Measurements from ENCODE around the gene SRRM2.

Gene SRRM2

GRCh38 chr16:2704983-2705275 is 47.5 kb upstream of the SRRM2 start:
- no peak for DNase-seq (ENCODE audit: low spot score)
- peaks cover 25 to 65% of the 10 kb centered on the region in 2 donors for H3K36me3 ChIP-seq (replicated peaks in 1 of 2; ENCODE audit: control insufficient read depth in 2 of 2, insufficient read depth in 2 of 2, low read length in 2 of 2)

GRCh38 chr16:2705351-2705750 is 47.1 kb upstream of the SRRM2 start:
- no peaks in the 10 kb centered on the region for H3K4me1 ChIP-seq (ENCODE audit: control insufficient read depth in 2 of 2, insufficient read depth in 1 of 2, low read depth in 1 of 2, low read length in 2 of 2)
- no peak overlapping the region for H4K8ac ChIP-seq (ENCODE audit: low read depth, low read length)
- H3K23ac ChIP-seq (ENCODE audit: low read depth, low read length, poor library complexity): no peak overlapping the region
- no peaks in the 10 kb centered on the region for H3K27me3 ChIP-seq (ENCODE audit: control insufficient read depth in 3 of 3, insufficient read depth in 3 of 3, low read depth in 1 of 3, low read length in 3 of 3)
- no peak overlapping the region for H3K14ac ChIP-seq (ENCODE audit: low read length)
- H2AK5ac ChIP-seq (ENCODE audit: low read depth, low read length): no peak overlapping the region
- H2BK120ac ChIP-seq (ENCODE audit: low read depth, low read length): no peak overlapping the region
- H2BK15ac ChIP-seq (ENCODE audit: low read length): no peak overlapping the region
- WGBS, 2 donors (ENCODE audit: extremely low coverage in 2 of 2, insufficient read length in 2 of 2, insufficient replicate concordance in 1 of 2): no CpG with 5 or more reads among the region's 10 CpGs
- no peak overlapping the region for H3K4me2 ChIP-seq (ENCODE audit: insufficient read depth, low read length, poor library complexity, severe bottlenecking)
- H3K79me1 ChIP-seq (ENCODE audit: low read depth, low read length): peaks cover 12% of the 10 kb centered on the region
- no peaks in the 10 kb centered on the region for H3K9me3 ChIP-seq (replicated peaks in 1 of 2; ENCODE audit: control insufficient read depth in 2 of 2, insufficient read depth in 1 of 2, low read depth in 1 of 2, low read length in 2 of 2)
- H2AFZ ChIP-seq (ENCODE audit: low read length): no peak overlapping the region
- DNase-seq (ENCODE audit: low spot score): no peak
- no peak overlapping the region for H3K9ac ChIP-seq (ENCODE audit: low read depth, low read length, poor library complexity)
- no peak overlapping the region for H2BK12ac ChIP-seq (ENCODE audit: low read length)
- H2BK5ac ChIP-seq (ENCODE audit: low read length): no peak overlapping the region
- H3K18ac ChIP-seq (ENCODE audit: low read length): no peak overlapping the region
- no peak overlapping the region for H3K4me3 ChIP-seq (ENCODE audit: low read length in 2 of 2)
- no peak overlapping the region for H3K4ac ChIP-seq (ENCODE audit: low read length)
- no peak overlapping the region for H4K91ac ChIP-seq (ENCODE audit: low read depth, low read length, poor library complexity)
- no peak overlapping the region for H3K27ac ChIP-seq (replicated peaks; ENCODE audit: low read length)
- H3K36me3 ChIP-seq (replicated peaks in 1 of 2; ENCODE audit: control insufficient read depth in 2 of 2, insufficient read depth in 2 of 2, low read length in 2 of 2): peaks cover 21 to 61% of the 10 kb centered on the region in 2 donors

More at GRCh38 chr16:2704983-2705275, 47.5 kb upstream of the SRRM2 start:
- no peak overlapping the region for H4K8ac ChIP-seq (ENCODE audit: low read depth, low read length)
- no peak overlapping the region for H3K4ac ChIP-seq (ENCODE audit: low read length)
- H4K91ac ChIP-seq (ENCODE audit: low read depth, low read length, poor library complexity): no peak overlapping the region
- H3K27me3 ChIP-seq (ENCODE audit: control insufficient read depth in 3 of 3, insufficient read depth in 3 of 3, low read depth in 1 of 3, low read length in 3 of 3): no peaks in the 10 kb centered on the region
- no CpG with 5 or more reads among the region's 14 CpGs for WGBS, 2 donors (ENCODE audit: extremely low coverage in 2 of 2, insufficient read length in 2 of 2, insufficient replicate concordance in 1 of 2)
- H2BK5ac ChIP-seq (ENCODE audit: low read length): no peak overlapping the region
- no peak overlapping the region for H2BK12ac ChIP-seq (ENCODE audit: low read length)
- H3K4me1 ChIP-seq (ENCODE audit: control insufficient read depth in 2 of 2, insufficient read depth in 1 of 2, low read depth in 1 of 2, low read length in 2 of 2): no peaks in the 10 kb centered on the region
- H3K4me2 ChIP-seq (ENCODE audit: insufficient read depth, low read length, poor library complexity, severe bottlenecking): no peak overlapping the region
- no peak overlapping the region for H2BK120ac ChIP-seq (ENCODE audit: low read depth, low read length)
- peaks cover 10% of the 10 kb centered on the region for H3K79me1 ChIP-seq (ENCODE audit: low read depth, low read length)
- H3K23ac ChIP-seq (ENCODE audit: low read depth, low read length, poor library complexity): no peak overlapping the region
- H3K18ac ChIP-seq (ENCODE audit: low read length): no peak overlapping the region
- no peak overlapping the region for H3K4me3 ChIP-seq (ENCODE audit: low read length in 2 of 2)
- no peak overlapping the region for H2BK15ac ChIP-seq (ENCODE audit: low read length)
- no peak overlapping the region for H3K27ac ChIP-seq (replicated peaks; ENCODE audit: low read length)
- H2AK5ac ChIP-seq (ENCODE audit: low read depth, low read length): no peak overlapping the region
- no peaks in the 10 kb centered on the region for H3K9me3 ChIP-seq (replicated peaks in 1 of 2; ENCODE audit: control insufficient read depth in 2 of 2, insufficient read depth in 1 of 2, low read depth in 1 of 2, low read length in 2 of 2)
- H3K9ac ChIP-seq (ENCODE audit: low read depth, low read length, poor library complexity): no peak overlapping the region
- H3K14ac ChIP-seq (ENCODE audit: low read length): no peak overlapping the region
- no peak overlapping the region for H2AFZ ChIP-seq (ENCODE audit: low read length)

GRCh38 chr16:2706085-2706484 is 46.4 kb upstream of the SRRM2 start:
- no CpG with 5 or more reads among the region's 17 CpGs for WGBS, 2 donors (ENCODE audit: extremely low coverage in 2 of 2, insufficient read length in 2 of 2, insufficient replicate concordance in 1 of 2)
- Histone ChIP-seq H3K36me3 (replicated peaks in 1 of 2; ENCODE audit: control insufficient read depth in 2 of 2, insufficient read depth in 2 of 2, low read length in 2 of 2) (peaks cover 17 to 54% of the 10 kb centered on the region in 2 donors), H4K8ac (ENCODE audit: low read depth, low read length) (no peak overlapping the region)

GRCh38 chr16:2706611-2707311 is 45.7 kb upstream of the SRRM2 start:
- H2BK15ac ChIP-seq (ENCODE audit: low read length): no peak overlapping the region
- H3K27ac ChIP-seq (replicated peaks; ENCODE audit: low read length): no peak overlapping the region
- no peak overlapping the region for H3K4me3 ChIP-seq (ENCODE audit: low read length in 2 of 2)
- no peak overlapping the region for H4K91ac ChIP-seq (ENCODE audit: low read depth, low read length, poor library complexity)
- no peak overlapping the region for H3K9ac ChIP-seq (ENCODE audit: low read depth, low read length, poor library complexity)
- H3K27me3 ChIP-seq (ENCODE audit: control insufficient read depth in 3 of 3, insufficient read depth in 3 of 3, low read depth in 1 of 3, low read length in 3 of 3): no peaks in the 10 kb centered on the region
- H2BK120ac ChIP-seq (ENCODE audit: low read depth, low read length): no peak overlapping the region
- no peaks in the 10 kb centered on the region for H3K9me3 ChIP-seq (replicated peaks in 1 of 2; ENCODE audit: control insufficient read depth in 2 of 2, insufficient read depth in 1 of 2, low read depth in 1 of 2, low read length in 2 of 2)
- no peak overlapping the region for H2AFZ ChIP-seq (ENCODE audit: low read length)
- no peak overlapping the region for H2BK12ac ChIP-seq (ENCODE audit: low read length)
- no peak overlapping the region for H3K14ac ChIP-seq (ENCODE audit: low read length)
- no peak overlapping the region for H2BK5ac ChIP-seq (ENCODE audit: low read length)
- DNase-seq (ENCODE audit: low spot score): no peak
- WGBS, 2 donors (ENCODE audit: extremely low coverage in 2 of 2, insufficient read length in 2 of 2, insufficient replicate concordance in 1 of 2): no CpG with 5 or more reads among the region's 22 CpGs
- H3K4ac ChIP-seq (ENCODE audit: low read length): no peak overlapping the region
- H3K79me1 ChIP-seq (ENCODE audit: low read depth, low read length): peaks cover 14% of the 10 kb centered on the region
- no peak overlapping the region for H4K8ac ChIP-seq (ENCODE audit: low read depth, low read length)
- H3K23ac ChIP-seq (ENCODE audit: low read depth, low read length, poor library complexity): no peak overlapping the region
- H3K4me1 ChIP-seq (ENCODE audit: control insufficient read depth in 2 of 2, insufficient read depth in 1 of 2, low read depth in 1 of 2, low read length in 2 of 2): no peaks in the 10 kb centered on the region
- H3K36me3 ChIP-seq (replicated peaks in 1 of 2; ENCODE audit: control insufficient read depth in 2 of 2, insufficient read depth in 2 of 2, low read length in 2 of 2): peaks cover 17 to 48% of the 10 kb centered on the region in 2 donors
- no peak overlapping the region for H2AK5ac ChIP-seq (ENCODE audit: low read depth, low read length)
- no peak overlapping the region for H3K18ac ChIP-seq (ENCODE audit: low read length)
- H3K4me2 ChIP-seq (ENCODE audit: insufficient read depth, low read length, poor library complexity, severe bottlenecking): no peak overlapping the region

More at GRCh38 chr16:2706085-2706484, 46.4 kb upstream of the SRRM2 start:
- Histone ChIP-seq H2AFZ (ENCODE audit: low read length) (no peak overlapping the region), H2AK5ac (ENCODE audit: low read depth, low read length) (no peak overlapping the region), H3K27ac (replicated peaks; ENCODE audit: low read length) (no peak overlapping the region), H3K4me3 (ENCODE audit: low read length in 2 of 2) (peak overlapping the region in 1 of 2 donors; percentile 16), H3K79me1 (ENCODE audit: low read depth, low read length) (peaks cover 14% of the 10 kb centered on the region), H4K91ac (ENCODE audit: low read depth, low read length, poor library complexity) (no peak overlapping the region), H3K9ac (ENCODE audit: low read depth, low read length, poor library complexity) (no peak overlapping the region), H3K9me3 (replicated peaks in 1 of 2; ENCODE audit: control insufficient read depth in 2 of 2, insufficient read depth in 1 of 2, low read depth in 1 of 2, low read length in 2 of 2) (no peaks in the 10 kb centered on the region), H2BK15ac (ENCODE audit: low read length) (no peak overlapping the region), H2BK12ac (ENCODE audit: low read length) (no peak overlapping the region), H3K4me2 (ENCODE audit: insufficient read depth, low read length, poor library complexity, severe bottlenecking) (no peak overlapping the region), H2BK120ac (ENCODE audit: low read depth, low read length) (no peak overlapping the region), H3K4me1 (ENCODE audit: control insufficient read depth in 2 of 2, insufficient read depth in 1 of 2, low read depth in 1 of 2, low read length in 2 of 2) (no peaks in the 10 kb centered on the region), H2BK5ac (ENCODE audit: low read length) (no peak overlapping the region), H3K18ac (ENCODE audit: low read length) (no peak overlapping the region), H3K27me3 (ENCODE audit: control insufficient read depth in 3 of 3, insufficient read depth in 3 of 3, low read depth in 1 of 3, low read length in 3 of 3) (no peaks in the 10 kb centered on the region), H3K4ac (ENCODE audit: low read length) (no peak overlapping the region), H3K14ac (ENCODE audit: low read length) (no peak overlapping the region), H3K23ac (ENCODE audit: low read depth, low read length, poor library complexity) (peak overlapping the region; percentile 73)
- DNase-seq (ENCODE audit: low spot score): no peak
